HuH-7.5 (cell line): ENCODE measurements around the gene HS1BP3.

ENCODE experiments used
- DNase-seq: peaks from one replicate; pipeline ENCODE4 v3.0.0; 2011; ENCODE audit warnings: low spot score

Gene HS1BP3

DNA sequence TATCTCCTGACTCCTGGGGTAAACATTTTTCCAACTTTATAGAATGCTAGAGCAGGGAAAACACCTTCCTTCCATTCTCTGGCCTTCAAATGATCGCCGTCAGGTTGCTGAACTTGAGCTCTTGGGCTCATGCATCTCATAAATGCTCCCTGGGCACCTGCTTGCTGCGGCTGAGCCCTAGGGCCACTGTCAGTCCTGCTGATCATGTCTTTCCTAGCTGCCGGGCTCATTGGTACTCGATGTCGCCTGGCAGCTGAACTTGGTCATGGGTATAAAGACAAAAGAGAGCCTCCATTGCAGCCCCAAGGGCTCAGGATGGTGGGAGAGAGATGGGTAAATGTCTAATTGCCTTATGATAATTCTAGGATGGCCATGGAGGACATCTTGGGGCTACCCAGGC, 80.6 kb downstream of the HS1BP3 start:
- DNase-seq, result no peak

DNA sequence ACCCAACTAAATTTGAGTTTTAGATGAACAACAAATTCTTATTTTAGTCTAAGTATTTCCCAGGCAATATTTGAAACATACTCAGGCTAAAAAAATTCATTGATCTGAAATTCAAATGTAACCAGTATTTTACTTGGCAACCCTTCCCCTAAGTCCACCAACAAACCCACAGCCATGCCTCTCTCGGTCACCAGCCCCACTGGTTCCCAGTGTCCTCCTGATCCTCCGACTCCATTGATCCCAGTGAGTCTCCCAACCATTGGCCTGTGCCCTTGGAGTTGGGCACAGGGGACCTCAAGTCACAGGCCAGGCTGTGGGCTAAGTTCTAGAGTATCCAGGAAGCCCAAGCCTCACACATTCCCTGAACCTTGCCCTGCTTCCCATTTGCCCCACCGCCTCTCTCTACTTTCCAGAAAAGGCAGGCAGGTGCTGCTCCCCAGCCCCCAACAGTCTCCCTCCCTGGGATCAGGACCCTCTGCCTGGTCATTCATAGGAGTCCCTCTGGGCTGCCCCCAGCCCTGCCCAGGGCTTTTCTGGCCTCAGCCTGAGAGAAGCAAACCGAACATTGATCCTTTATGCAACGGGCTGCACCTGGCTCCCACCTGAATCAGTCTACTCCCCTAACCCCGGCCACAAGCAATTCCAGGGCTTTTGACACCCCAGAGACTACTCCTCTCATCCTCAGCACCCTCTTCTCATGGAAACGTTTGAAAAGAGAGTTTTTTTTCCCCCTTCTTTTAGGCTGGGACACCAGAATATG, 81.3 kb downstream of the HS1BP3 start:
- no peak for DNase-seq

GRCh38 chr2:20568501-20569463, 82.1 kb downstream of the HS1BP3 start:
- DNase-seq, result no peak

DNA sequence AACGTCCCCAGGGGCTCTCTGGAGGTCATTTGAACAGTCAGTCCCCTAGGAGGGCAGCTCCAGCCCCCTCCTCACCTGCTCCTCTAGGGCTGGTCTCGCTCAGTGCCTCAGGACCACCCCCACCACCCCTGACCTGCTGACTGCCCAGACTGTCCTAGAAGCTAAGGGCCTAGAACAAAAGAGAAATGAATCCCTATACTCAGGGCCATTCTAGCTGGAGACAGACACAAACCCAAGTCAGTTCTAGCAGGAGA, 83.0 kb downstream of the HS1BP3 start:
- DNase-seq, result no peak
